GM21447 (cell line): ENCODE measurements around the gene CFAP74.

ENCODE experiments used
- ATAC-seq: cut with Tn5 transposase; IDR thresholded peaks from one replicate; pipeline ENCODE4 v1.9.1; 2021; ENCODE audit not compliant: unreplicated experiment

The CFAP74 gene

GRCh38 chr1:1972976-1973715 lies 30.4 kb downstream of the CFAP74 start:
- no peak for ATAC-seq

- ATAC-seq, result no peak
Observed at GRCh38 chr1:1971688-1972087, 31.9 kb downstream of the CFAP74 start.

GRCh38 chr1:1971017-1971416 lies 32.6 kb downstream of the CFAP74 start:
- no peak for ATAC-seq

- no peak for ATAC-seq
Observed at GRCh38 chr1:1969953-1970716, 33.5 kb downstream of the CFAP74 start.

- no peak for ATAC-seq
Observed at GRCh38 chr1:1969505-1969900, 34.1 kb downstream of the CFAP74 start.

- no peak for ATAC-seq
Observed at GRCh38 chr1:1968767-1969504, 34.6 kb downstream of the CFAP74 start.

- ATAC-seq, result no peak
Observed at GRCh38 chr1:1967879-1968278, 35.7 kb downstream of the CFAP74 start.

GRCh38 chr1:1967151-1967550 lies 36.4 kb downstream of the CFAP74 start:
- no peak for ATAC-seq

- ATAC-seq, result no peak
Observed at GRCh38 chr1:1966071-1966740, 37.4 kb downstream of the CFAP74 start.

- ATAC-seq, result no peak
Observed at GRCh38 chr1:1965546-1965945, 38.0 kb downstream of the CFAP74 start.

- no peak for ATAC-seq
Observed at GRCh38 chr1:1964811-1965210, 38.8 kb downstream of the CFAP74 start.

- no peak for ATAC-seq
Observed at GRCh38 chr1:1963570-1963969, 40.0 kb downstream of the CFAP74 start.

- no peak for ATAC-seq
Observed at GRCh38 chr1:1962752-1963151, 40.8 kb downstream of the CFAP74 start.

GRCh38 chr1:1960480-1961196 lies 42.9 kb downstream of the CFAP74 start:
- no peak for ATAC-seq

- ATAC-seq, result no peak
Observed at GRCh38 chr1:1959840-1960479, 43.6 kb downstream of the CFAP74 start.

- no peak for ATAC-seq
Observed at GRCh38 chr1:1959459-1959839, 44.1 kb downstream of the CFAP74 start.

- ATAC-seq, result no peak
Observed at GRCh38 chr1:1958071-1958541, 45.5 kb downstream of the CFAP74 start.

- ATAC-seq, result no peak
Observed at GRCh38 chr1:1957533-1957961, 46.0 kb downstream of the CFAP74 start.

GRCh38 chr1:1956586-1957532 lies 46.7 kb downstream of the CFAP74 start:
- no peak for ATAC-seq
